AG04450 (cell line): Measurements from ENCODE around the gene UBN1. TPM values are rescaled to one million over a fixed set of nuclear protein-coding genes. Genes with fewer than 3 reads are reported as not detected.

ENCODE experiments used
- CTCF ChIA-PET: fragments of 300-600, 350-600 bp; formaldehyde crosslinking; extraction: SDS; loops from one replicate; lab custom pipeline; 2022; ENCODE audit warnings: antibody characterized with exemption, inconsistent platforms; lab: Charles Lee
- POLR2A ChIA-PET: fragments of 350-600 bp; formaldehyde crosslinking; extraction: SDS; loops from one replicate; lab custom pipeline; 2021; ENCODE audit warnings: antibody characterized with exemption, inconsistent platforms; lab: Yijun Ruan, JAX
- DNase-seq: peaks from one replicate; pipeline ENCODE4 v3.0.0-alpha.2; 2011; ENCODE audit warnings: low read depth, low spot score
- H3K27ac ChIP-seq: one replicate; pipeline ENCODE4 v1.5.1; 2012; ENCODE audit warnings: low read depth, low read length, control low read depth
- H3K27me3 ChIP-seq: one replicate; pipeline ENCODE4 v1.6.0; 2012; ENCODE audit warnings: low read length; ENCODE audit not compliant: control insufficient read depth, insufficient read depth
- H3K4me3 ChIP-seq: 2 replicates; pipeline ENCODE4 v1.5.1; 2011; ENCODE audit warnings: mild to moderate bottlenecking, low read depth, low read length, control low read depth
- H3K9me3 ChIP-seq: 2 replicates; pipeline ENCODE4 v1.5.1; 2012; ENCODE audit warnings: low read length; ENCODE audit not compliant: control insufficient read depth, insufficient read depth
- CTCF ChIP-seq: IDR thresholded peaks from 2 replicates; pipeline ENCODE4 v1.5.1; 2011; ENCODE audit warnings: low read depth, low read length, control low read depth, inconsistent platforms
- polyA plus RNA-seq: library from polyadenylated mRNA; depleted of rRNA; stranded (reverse); fragments of >200 nt; gene quantifications from 2 replicates; pipeline ENCODE4 v1.2.3, GENCODE V29; 2011

Gene UBN1
- polyA plus RNA-seq, 1 experiment: 11.2 TPM

GRCh38 chr16:4890686-4891085 is 43.4 kb downstream of the UBN1 start:
- H3K27me3 ChIP-seq: no peaks in the 10 kb centered on the region
- no peak overlapping the region for H3K27ac ChIP-seq
- POLR2A ChIA-PET: interaction anchor here (0.6 kb wide), 1 partner anchor 195 kb away, joined by 3 read pairs; no protein-coding TSS in a partner anchor
- H3K9me3 ChIP-seq: no peaks in the 10 kb centered on the region; the same call in 1 of the 2 replicates
- no peak overlapping the region for H3K4me3 ChIP-seq
- CTCF ChIA-PET: interaction anchor here (1.0 kb wide), 1 partner anchor 65 kb away, joined by 3 read pairs; no protein-coding TSS in a partner anchor
- TF ChIP-seq CTCF: no peak
- DNase-seq: no peak

- no peak for DNase-seq
- ChIA-PET CTCF (interaction anchor here (1.0 kb wide), 1 partner anchor 64 kb away, joined by 3 read pairs; no protein-coding TSS in a partner anchor), POLR2A (interaction anchor here (0.6 kb wide), 1 partner anchor 196 kb away, joined by 3 read pairs; no protein-coding TSS in a partner anchor)
- no peak for TF ChIP-seq CTCF
- H3K27ac ChIP-seq: no peak overlapping the region
- H3K27me3 ChIP-seq: no peaks in the 10 kb centered on the region
- no peaks in the 10 kb centered on the region; the same call in 1 of the 2 replicates for H3K9me3 ChIP-seq
- H3K4me3 ChIP-seq: no peak overlapping the region
These were observed 44.0 kb downstream of the UBN1 start for GRCh38 chr16:4891097-4891885.

- no peak for DNase-seq
- no peaks in the 10 kb centered on the region; the same call in 1 of the 2 replicates for H3K9me3 ChIP-seq
- H3K27me3 ChIP-seq: no peaks in the 10 kb centered on the region
- TF ChIP-seq CTCF: no peak
- no peak overlapping the region for H3K27ac ChIP-seq
- ChIA-PET POLR2A (no interaction called here), CTCF (no interaction called here)
- H3K4me3 ChIP-seq: no peak overlapping the region
These were observed 44.6 kb downstream of the UBN1 start for GRCh38 chr16:4891886-4892216.

- CTCF ChIA-PET: no interaction called here
- no peak for DNase-seq
- H3K9me3 ChIP-seq: no peaks in the 10 kb centered on the region; the same call in 1 of the 2 replicates
- H3K4me3 ChIP-seq: no peak overlapping the region
- POLR2A ChIA-PET: no interaction called here
- TF ChIP-seq CTCF: no peak
- H3K27ac ChIP-seq: peak overlapping the region; percentile 11
- H3K27me3 ChIP-seq: no peaks in the 10 kb centered on the region
These were observed 45.3 kb downstream of the UBN1 start for GRCh38 chr16:4892361-4893102.
